Type B pancreatic cell (in vitro differentiated cells): ENCODE data around the gene API5. TPM values are rescaled to one million over a fixed set of nuclear protein-coding genes. Genes with fewer than 3 reads are reported as not detected.

ENCODE experiments used
- DNase-seq: peaks from one replicate; pipeline ENCODE4 v3.0.0; 2021; ENCODE audit warnings: mixed read lengths; ENCODE audit not compliant: unreplicated experiment; ENCODE audit errors: extremely low spot score
- H3K27ac Mint-ChIP-seq: 2 replicates; pipeline ENCODE4 v1.8.0; 2021; ENCODE audit warnings: mild to moderate bottlenecking, mixed read lengths
- H3K27me3 Mint-ChIP-seq: 2 replicates; pipeline ENCODE4 v1.8.0; 2021; ENCODE audit warnings: mixed read lengths
- H3K36me3 Mint-ChIP-seq: 2 replicates; pipeline ENCODE4 v1.8.0; 2021; ENCODE audit warnings: mixed read lengths
- H3K4me1 Mint-ChIP-seq: one replicate; pipeline ENCODE4 v1.8.0; 2021; ENCODE audit warnings: mixed read lengths; ENCODE audit not compliant: unreplicated experiment
- H3K4me3 Mint-ChIP-seq: 2 replicates; pipeline ENCODE4 v1.8.0; 2021; ENCODE audit warnings: mild to moderate bottlenecking, mixed read lengths
- H3K9me3 Mint-ChIP-seq: 2 replicates; pipeline ENCODE4 v1.8.0; 2021; ENCODE audit warnings: mixed read lengths
- CTCF ChIP-seq: fragments of 200-600 bp; sonication (generic); conservative IDR thresholded peaks from 2 replicates; pipeline ENCODE4 v1.5.0; 2021; ENCODE audit warnings: antibody characterized with exemption, mild to moderate bottlenecking
- total RNA-seq: library from RNA; stranded (reverse); gene quantifications from 2 replicates; pipeline ENCODE4 v1.2.1, GENCODE V29; 2021; ENCODE audit warnings: low replicate concordance

API5 gene
- total RNA-seq, 1 donor from 2014 or later: 106 TPM

GRCh38 chr11:43278193-43278956, 33.4 kb upstream of the API5 start:
- Mint-ChIP-seq H3K36me3 (no peaks in the 10 kb centered on the region), H3K4me3 (no peak overlapping the region), H3K27me3 (peaks cover 9% of the 10 kb centered on the region), H3K27ac (no peak overlapping the region), H3K9me3 (peaks cover 6% of the 10 kb centered on the region), H3K4me1 (peaks cover 4% of the 10 kb centered on the region)
- no peak for DNase-seq
- TF ChIP-seq CTCF: peak; percentile 67

- peaks cover 4% of the 10 kb centered on the region for H3K4me1 Mint-ChIP-seq
- peak; percentile 99 for TF ChIP-seq CTCF
- DNase-seq: no peak
- no peak overlapping the region for H3K4me3 Mint-ChIP-seq
- no peak overlapping the region for H3K27ac Mint-ChIP-seq
- H3K9me3 Mint-ChIP-seq: no peaks in the 10 kb centered on the region
- H3K36me3 Mint-ChIP-seq: no peaks in the 10 kb centered on the region
- H3K27me3 Mint-ChIP-seq: peaks cover 12% of the 10 kb centered on the region
These were observed 29.0 kb upstream of the API5 start for GRCh38 chr11:43282607-43283440.

GRCh38 chr11:43285826-43286225, 26.0 kb upstream of the API5 start:
- Mint-ChIP-seq H3K27ac (no peak overlapping the region), H3K4me1 (peaks cover 4% of the 10 kb centered on the region), H3K4me3 (no peak overlapping the region), H3K9me3 (no peaks in the 10 kb centered on the region), H3K27me3 (peaks cover 12% of the 10 kb centered on the region), H3K36me3 (no peaks in the 10 kb centered on the region)
- no peak for TF ChIP-seq CTCF
- no peak for DNase-seq

- DNase-seq: no peak
- H3K27ac Mint-ChIP-seq: no peak overlapping the region
- H3K4me1 Mint-ChIP-seq: no peaks in the 10 kb centered on the region
- no peaks in the 10 kb centered on the region for H3K36me3 Mint-ChIP-seq
- no peak overlapping the region for H3K4me3 Mint-ChIP-seq
- no peak for TF ChIP-seq CTCF
- no peaks in the 10 kb centered on the region for H3K9me3 Mint-ChIP-seq
- peaks cover 3% of the 10 kb centered on the region for H3K27me3 Mint-ChIP-seq
These were observed 22.4 kb upstream of the API5 start for GRCh38 chr11:43289368-43289767.

- no peak for TF ChIP-seq CTCF
- Mint-ChIP-seq H3K4me3 (no peak overlapping the region), H3K27ac (no peak overlapping the region), H3K27me3 (no peaks in the 10 kb centered on the region), H3K36me3 (no peaks in the 10 kb centered on the region), H3K9me3 (peaks cover 5% of the 10 kb centered on the region), H3K4me1 (no peaks in the 10 kb centered on the region)
- DNase-seq: no peak
These were observed 13.4 kb upstream of the API5 start for GRCh38 chr11:43298397-43298796.
